ENCODE data around the gene ZNF628.
A peak's percentile ranks its signal among the peaks of the same experiment; 100 is the strongest.
"Not testable (repeated sequence)": the region's sequence is repeated elsewhere in the genome, so short reads cannot be mapped to it uniquely, and the experiment has no call there.

ZNF628 gene

DNA sequence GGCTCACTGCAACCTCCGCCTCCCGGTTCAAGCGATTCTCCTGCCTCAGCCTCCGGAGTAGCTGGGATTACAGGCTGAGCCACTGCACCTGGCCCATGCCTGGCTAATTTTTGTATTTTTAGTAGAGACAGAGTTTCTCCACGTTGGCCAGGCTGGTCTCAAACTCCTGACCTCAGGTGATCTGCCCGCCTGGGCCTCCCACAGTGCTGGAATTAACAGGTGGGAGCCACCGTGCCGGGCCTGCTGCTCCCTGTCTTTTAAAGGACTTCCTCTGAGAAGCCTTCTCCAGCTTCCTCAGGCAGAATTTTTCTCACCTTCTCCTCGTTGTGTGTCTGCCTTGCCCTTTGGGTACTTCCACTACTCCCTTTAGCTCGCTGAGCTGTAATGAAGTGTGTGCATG lies 20.4 kb downstream of the ZNF628 start:
- not testable (repeated sequence) for DNase-seq (ENCODE audit: low read depth in 2 of 2)

DNA sequence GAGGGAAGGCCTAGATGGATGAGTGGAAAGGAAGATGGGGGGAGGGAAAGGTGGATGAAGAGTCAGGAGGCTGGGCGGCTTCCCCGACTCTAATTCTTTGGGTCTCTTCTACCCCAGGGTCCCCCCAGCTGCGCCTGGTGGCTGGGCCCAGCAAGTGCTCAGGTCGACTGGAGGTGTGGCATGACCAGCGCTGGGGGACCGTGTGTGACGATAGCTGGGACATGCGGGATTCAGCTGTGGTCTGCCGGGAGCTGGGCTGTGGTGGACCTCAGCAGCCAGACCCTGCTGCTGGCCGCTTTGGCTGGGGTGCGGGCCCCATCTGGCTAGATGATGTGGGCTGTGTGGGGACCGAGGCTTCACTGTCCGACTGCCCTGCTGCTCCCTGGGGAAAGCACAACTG lies 21.3 kb downstream of the ZNF628 start:
- no peak for DNase-seq (ENCODE audit: low read depth in 2 of 2)

DNA sequence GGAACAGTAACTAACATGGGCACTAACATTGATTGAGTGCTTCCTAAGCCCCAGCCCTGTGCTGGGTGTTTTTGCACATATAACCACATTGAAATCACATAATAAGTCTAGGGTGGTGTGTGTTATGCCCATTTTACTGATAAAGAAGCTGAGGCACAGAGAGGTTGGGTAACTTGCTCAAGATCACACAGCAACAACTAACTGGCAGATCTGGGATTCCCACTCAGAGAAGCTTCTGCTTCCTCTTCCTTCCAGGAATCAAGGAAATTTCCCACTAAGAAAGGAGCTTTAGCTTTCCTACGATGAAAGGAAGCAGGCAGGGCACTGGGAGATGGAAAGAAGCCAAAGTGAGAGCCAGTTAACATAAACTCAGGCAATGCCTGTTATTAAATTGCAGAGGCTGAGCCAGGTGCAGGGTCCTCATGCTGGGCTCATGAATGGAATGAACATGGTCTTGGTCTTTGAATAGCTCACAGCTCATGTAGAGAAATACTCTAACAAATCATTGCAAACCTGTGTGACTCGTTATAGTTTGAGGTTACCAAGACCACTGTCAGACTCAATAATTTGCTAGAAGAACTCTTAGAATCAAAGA lies 21.9 kb downstream of the ZNF628 start:
- DNase-seq (ENCODE audit: low read depth in 2 of 2) = no peak

DNA sequence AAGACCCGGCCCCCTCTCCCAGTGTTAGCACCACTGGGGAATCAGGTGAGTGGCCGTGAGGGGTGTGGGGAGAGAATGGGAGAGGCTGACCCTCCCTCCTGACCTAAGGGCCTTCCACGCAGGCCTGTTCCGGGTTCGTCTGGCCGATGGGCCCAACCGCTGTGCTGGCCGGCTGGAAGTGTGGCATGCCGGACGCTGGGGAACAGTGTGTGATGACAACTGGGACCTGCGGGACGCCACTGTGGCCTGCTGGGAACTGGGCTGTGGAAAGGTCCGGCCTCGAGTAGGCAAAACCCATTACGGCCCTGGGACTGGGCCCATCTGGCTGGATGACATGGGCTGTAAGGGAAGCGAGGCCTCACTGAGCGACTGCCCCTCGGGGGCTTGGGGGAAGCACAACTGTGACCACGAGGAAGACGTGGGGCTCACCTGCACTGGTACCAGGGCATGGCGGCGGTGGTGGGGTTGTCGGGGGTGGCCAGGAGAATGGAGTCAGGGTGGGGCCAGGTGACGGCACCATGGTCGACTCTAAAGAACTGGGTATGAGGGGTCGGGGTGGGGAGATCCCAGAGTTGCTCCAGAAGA lies 24.0 kb downstream of the ZNF628 start:
- no peak for DNase-seq (ENCODE audit: low read depth in 2 of 2)

DNA sequence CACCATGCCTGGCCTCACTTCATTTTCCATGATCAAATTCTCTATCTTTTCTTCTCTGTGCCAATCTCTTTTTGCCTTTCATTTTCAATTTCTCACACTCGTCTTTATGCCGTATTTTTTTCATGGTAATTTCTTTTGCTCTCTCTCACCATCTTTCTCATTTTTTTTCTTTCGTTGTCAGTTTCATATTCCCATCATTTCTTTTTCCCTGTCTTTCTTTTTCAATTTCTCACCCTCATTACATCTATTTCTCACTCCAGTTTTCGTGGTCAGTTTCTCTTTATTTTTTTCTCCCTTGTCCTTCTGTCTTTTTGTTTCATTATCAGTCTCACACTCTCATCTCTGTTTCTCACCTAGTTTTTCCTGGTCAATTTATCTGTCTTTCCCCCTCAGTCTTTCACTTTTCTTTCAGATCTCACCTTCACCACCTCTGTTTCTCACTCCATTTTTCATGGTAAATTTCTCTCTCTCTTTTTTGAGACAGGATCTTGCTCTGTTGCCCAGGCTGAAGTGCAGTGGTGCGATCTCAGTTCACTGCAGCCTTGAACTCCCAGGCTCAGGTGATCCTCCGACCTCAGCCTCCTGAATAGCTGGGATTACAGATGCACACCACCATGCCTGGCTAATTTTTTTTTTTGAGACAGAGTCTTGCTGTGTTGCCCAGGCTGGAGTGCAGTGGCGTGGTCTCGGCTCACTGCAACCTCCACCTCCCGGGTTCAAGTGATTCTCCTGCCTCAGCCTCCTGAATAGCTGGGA lies 26.0 kb downstream of the ZNF628 start:
- no peak for DNase-seq (ENCODE audit: low read depth in 2 of 2)

DNA sequence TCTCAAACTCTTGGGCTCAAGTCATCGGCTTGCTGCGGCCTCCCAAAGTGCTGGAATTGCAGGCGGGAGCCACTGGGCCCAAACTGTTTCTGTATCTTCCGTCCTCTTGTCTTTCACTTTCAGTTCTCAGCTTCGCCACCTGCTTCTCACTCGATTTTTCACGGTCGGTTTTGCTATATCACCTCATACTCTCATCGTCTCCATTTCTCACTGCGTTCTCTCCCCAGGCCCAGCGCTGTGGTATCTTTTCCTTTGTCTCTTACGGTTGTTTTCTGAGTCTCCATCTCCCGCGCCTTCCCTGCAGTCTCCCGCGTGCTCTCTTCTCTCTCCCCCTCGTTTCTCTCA lies 26.7 kb downstream of the ZNF628 start:
- DNase-seq (ENCODE audit: low read depth in 2 of 2) = no peak

DNA sequence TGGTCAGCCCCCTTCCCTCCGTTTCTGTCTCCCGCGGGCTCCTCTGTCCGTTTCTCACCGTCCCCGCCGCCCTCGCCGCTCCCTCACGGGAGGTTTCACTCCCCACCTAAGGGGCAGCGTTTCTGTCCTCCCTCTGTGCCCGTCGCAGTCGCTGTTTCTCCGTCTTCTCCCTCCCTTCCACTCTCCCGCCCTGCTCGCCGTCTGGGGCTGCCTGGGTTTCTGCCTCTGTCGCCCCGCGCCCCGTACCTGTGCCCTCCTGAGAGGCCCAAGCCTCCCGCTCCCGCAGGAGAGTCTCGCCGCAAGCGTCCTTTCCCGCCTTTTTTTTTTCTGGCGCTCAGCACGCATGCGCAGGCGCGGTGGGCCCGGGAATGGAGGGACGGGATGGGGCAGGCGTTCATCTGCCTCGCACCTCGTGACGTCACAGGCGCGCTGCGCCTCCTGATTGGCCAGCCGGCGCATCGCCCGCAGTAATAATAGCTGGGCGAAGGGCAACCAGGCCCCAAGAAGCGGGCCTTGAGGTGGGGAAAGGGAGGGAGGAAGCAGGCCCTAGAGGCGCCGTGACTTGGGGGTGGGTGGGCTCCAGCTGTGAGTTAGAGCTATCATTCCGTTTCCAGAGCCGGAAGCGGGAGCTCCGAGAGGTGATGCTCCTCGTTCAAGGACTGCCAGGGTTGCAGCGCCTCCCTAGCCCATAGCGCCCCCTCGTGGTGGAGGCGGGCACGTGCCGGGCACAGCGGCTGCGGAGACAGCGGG lies 27.3 kb downstream of the ZNF628 start:
- DNase-seq (ENCODE audit: low read depth in 2 of 2) = peak; percentile 87 to 93

DNA sequence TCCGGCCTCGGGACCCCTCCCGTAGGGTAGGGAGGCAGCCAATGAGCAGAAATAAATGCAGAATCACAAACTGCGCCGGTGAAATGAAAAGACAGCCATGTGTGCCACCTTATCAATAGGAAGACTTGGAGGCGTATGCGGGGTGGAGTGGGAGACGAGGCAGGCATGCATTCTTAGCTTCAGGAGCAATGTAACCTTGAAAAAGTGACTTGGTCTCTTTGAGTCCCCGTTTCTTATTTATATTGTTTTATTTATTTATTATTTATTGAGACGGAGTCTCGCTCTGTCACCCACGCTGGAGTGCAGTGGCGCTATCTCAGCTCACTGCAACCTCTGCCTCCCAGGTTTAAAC lies 27.8 kb downstream of the ZNF628 start:
- DNase-seq (ENCODE audit: low read depth in 2 of 2) = no peak

DNA sequence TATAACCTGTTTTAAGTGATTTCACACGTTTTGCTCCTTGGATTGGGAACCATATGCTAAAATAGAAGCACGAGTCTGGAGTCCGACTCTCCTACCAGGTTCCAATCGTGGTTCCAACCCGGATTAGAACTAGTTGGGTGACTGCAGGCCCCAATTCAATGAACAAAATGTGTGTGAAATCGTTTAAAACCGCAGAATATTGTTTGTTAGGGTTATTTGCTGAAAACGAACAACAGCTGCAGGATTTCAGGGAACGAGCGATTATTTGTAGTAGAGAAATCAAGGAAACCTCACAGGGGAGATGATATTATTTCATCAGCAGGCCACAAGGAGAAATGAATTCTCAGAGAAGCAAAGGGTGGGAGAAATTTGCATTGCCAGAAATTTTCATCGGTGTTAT lies 28.6 kb downstream of the ZNF628 start:
- no peak for DNase-seq (ENCODE audit: low read depth in 2 of 2)

DNA sequence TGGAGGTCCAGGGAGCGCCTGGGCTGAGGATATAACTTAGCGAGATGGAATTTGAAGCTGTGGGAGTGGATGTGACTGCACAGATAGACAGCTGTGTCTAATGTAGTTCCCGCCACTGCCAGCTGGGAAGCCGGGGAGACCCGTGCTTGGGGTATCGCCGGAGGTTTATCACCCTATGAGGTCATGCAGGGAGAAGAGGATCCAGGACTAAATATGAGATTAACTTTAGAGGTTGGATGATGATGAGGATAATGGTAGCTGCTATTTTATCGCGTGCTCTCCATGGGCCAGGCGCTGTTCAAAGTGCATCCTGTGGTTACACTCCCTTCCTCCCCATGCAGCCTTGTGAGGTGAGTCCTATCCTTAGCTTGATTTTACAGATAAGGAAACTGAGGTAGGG lies 31.7 kb downstream of the ZNF628 start:
- no peak for DNase-seq (ENCODE audit: low read depth in 2 of 2)

DNA sequence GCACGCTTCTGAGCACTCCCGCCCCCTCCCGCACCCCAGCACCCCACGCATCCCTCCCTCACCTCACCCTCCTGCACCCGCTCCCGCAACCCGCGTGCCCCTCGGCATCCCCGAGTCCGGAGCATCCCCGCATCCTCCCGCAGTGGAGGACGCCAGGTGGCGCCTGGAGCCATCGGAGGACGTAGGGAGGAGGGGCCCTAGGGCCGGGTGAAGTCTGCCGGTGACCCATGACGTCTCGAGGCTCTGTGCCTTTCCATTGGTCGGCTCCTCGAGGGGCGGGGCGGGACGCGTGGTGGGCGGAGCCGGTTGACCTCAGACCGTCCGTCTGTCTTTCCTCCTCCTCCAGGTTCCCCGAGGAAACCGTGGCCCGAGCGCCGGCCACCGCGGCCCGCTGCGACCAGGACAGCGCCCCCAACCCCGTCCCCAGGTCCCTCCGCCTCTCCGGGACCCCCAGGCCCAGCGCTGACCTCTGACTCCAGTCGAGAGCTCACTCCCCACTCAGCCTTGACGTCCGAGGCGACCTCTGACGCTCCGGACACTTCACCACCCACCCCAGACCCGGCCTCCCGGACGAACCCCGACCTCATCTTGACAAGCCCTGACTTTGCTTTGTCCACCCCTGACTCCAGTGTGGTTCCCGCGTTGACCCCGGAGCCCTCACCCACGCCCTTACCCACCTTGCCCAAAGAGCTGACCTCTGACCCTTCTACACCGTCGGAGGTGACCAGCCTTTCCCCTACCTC lies 40.6 kb downstream of the ZNF628 start:
- peak; percentile 84 to 86 for DNase-seq (ENCODE audit: low read depth in 2 of 2)

DNA sequence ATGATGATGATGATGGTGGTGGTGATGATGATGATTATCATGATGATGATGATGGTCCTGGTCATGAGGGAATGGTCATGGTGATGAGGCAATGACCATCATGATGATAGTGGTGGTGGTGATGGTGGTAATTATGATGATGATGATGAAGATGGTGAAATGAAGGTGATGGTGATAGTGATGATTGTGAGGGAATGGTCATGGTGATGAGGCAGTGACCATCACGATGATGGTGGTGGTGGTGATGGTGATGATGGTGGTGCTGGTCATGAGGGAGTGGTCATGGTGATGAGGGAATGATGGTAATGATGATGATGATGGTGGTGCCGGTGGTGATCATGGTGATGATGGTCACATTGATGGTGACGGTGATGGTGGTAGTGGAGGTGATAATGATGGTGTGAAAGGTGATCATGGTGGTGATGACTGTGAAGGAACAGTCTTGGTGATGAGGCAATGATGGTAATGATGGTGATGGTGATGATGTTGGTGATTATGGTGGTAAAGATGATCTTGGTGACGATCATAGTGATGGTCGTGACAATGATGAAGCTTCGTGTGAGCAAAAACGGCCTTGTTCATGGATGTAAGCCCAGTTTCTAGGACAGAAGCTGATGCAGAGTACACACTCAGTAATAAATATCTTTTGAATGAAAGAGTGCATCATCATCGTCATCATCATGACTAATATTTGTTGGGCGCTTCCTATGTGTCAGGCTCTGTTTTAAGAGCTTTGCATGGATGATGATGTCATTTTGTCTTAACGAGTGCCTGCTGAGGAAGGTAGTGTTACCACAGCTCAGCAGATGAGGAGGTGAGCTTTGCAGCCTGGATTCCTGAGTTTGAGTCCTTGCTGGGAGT lies 43.3 kb downstream of the ZNF628 start:
- no peak for DNase-seq (ENCODE audit: low read depth in 2 of 2)

DNA sequence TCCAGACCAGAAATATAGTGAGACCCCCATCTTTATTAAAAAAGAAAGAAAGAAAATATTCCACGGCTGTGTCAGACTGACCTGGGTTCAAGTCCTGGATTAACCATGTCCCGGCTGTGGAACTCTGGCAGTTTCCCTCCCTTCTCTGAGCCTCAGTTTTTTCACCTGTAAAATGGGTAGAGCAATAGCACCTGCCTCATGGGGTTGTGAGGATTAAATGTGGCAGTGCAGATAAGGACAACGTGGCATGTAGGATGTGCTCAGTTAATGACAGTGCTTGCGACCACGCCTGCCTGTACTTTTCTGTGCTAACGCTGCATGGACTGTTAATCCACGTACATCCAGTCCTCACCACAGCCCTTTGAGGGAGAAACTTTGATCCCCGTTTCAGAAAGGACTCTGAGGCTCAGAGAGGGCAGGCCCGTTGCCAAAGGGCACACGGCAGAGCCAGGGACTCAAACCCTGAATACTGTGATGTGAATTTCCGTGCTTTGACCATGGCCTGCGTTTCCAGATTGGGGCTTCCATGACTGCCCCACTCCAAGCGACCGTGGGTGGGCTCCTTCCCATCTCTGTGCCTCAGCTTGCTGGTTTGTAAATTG lies 44.4 kb downstream of the ZNF628 start:
- DNase-seq (ENCODE audit: low read depth in 2 of 2) = no peak

DNA sequence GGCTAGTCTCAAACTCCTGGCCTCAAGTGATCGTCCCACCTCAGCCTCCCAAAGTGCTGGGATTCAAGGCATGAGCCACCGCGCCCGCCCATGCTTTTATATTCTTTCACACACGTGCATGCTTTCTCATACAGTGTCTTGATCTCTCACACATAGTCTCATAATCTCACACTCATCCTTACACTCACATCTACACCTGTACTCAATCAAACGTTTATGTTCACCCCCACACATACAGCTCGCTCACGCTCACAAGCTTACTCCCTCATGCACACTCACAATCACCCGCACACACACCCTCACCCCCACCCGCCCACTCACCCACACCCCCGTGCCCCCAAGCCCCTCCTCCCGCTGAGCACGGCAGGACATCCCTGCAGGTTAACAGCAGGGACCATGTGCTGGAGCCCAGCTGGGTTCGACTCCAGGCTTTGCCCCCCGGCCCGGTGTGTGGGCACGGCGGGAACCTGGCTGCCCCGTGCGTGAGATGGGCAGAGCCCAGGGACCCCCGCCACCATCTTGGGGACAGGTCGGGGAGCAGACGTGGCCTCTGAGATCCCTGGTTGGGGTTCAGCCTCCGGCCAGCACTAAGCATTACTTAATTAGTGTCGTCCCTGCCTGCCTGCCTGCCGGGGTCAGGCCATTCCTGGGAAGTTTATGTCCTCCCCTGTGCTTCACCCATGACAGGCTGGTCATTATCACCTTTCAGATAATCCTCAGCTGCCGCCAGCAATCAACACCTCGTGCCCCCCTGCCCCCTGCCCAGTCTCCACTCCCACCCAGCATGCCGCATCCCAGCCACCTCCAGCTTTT lies 49.1 kb downstream of the ZNF628 start:
- no peak for DNase-seq (ENCODE audit: low read depth in 2 of 2)

DNA sequence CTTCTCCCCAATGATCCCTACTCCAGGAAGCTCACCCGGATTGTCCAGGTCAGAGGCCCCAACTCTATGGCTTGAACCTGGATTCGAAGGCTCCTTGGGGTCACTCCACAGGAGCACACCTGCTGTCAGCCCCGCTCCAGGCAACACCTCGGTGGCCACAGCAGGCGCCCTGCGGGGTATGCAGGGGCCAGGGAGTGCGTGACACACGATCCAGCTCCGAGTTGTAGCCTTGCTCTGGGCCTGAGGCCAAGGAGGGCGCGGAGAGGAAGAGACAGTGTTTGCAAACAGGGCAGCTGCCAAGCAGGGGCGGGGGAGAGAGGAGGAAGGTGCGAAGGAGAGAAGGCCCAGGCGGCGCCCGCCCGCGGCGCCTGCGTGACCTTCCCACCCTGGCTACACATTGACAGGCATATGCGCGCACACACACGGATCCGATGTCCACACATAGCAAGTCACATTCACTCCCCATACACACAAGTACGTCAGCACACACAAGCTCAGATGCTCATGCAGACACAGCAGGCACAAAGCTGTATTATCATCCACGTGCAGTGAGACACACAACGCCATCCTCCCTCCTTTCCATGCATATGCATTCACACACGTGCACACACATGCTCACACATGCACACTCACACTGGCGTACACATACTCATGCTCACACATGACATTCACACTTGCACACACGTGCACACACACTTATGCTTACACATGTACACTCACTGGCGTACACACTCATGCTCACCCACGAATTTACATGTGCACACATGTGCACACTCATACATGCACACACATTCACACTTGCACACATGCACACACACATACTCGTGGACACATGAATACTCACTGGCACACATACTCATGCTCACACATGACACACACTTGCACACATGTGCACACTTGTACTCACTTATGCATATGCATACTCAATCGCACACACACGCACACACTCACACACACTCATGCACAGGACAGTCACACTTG lies 50.1 kb downstream of the ZNF628 start:
- DNase-seq (ENCODE audit: low read depth in 2 of 2) = no peak

DNA sequence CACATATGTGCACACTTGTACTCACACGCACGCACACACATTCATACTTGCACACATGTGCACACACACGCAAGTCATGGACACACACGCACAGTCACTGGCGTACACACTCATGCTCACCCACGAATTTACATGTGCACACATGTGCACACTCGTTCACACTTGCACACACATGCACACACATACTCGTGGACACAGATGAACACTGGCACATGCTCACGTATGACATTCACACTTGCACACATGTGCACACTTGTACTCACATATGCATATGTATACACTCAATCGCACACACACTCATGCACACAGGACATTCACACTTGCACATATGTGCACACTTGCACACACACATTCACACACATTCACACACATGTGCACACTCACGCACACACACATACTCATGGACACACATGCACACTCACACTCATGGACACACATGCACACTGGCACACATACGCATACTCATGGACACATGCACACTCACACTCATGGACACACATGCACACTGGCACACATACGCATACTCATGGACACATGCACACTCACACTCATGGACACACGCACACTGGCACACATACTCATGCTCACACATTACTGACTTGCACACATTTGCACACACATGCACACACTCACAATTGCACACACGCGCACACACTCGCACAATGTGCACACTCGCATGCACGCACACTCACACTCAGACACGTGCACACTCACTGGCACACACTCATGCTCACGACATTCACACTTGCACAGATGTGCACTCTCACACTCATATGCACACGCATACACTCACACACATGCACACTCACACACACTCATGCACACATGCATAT lies 51.0 kb downstream of the ZNF628 start:
- DNase-seq (ENCODE audit: low read depth in 2 of 2) = no peak

DNA sequence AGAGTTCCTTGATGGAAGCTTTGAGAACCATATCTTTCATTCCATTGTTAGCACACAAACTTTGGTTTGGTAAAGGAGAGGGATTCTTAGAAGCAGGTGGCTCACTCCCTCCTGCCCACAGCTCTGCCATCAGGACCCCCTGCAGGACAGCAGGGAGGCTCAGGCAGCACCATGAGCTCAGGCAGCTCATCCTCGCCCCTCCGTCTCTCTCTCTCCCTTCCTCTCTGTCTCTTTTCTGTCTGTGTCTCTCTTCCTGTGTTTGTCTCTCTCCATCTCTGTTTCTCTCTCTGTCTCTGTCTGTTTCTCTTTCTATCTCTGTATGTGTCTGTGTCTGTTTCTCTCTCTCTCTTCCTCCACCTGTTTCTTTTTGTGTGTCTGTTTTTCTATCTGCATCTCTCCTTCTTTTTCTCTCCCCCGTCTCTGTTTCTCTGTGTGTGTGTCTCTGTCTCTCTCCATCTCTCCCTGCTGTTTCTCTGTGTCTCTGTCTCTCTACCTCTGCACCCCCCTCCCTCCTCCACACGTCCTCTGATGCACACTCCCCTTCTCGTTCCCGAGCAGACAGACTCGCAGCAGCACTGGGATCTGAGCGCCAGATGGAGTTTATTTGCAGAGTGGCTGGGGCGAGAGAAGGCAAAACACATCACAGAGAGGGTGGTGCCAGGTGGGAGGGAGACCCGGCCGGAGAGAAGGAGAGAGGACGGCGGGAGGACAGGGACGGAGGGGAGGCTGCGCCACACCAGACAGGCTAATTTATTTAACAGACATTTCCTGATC lies 51.8 kb downstream of the ZNF628 start:
- DNase-seq (ENCODE audit: low read depth in 2 of 2) = no peak

Data from stimulated activated CD8-positive, alpha-beta memory T cell treated with anti-CD3 and anti-CD28 coated beads, Interleukin-2, amount 100 ng/mL, for 48 hours (primary cell).